Spinal cord (tissue), 10 donors: ENCODE results near the gene PTPN1. TPM values are rescaled to one million over a fixed set of nuclear protein-coding genes. Genes with fewer than 3 reads are reported as not detected.
A peak's percentile ranks its signal among the peaks of the same experiment; 100 is the strongest.

Experiments
- DNase-seq, 6 donors: peaks; one replicate each; pipeline versions ENCODE4 v3.0.0 to v3.0.0-alpha.2; 2013 to 2015; ENCODE audit warnings: low spot score in 6 of 6, low read depth in 4 of 6
- H3K27ac ChIP-seq: one replicate; pipeline ENCODE4 v1.5.1; 2013; ENCODE audit warnings: low read depth, low read length, control low read depth
- H3K27me3 ChIP-seq: one replicate; pipeline ENCODE4 v1.6.1; 2013; ENCODE audit warnings: low read length; ENCODE audit not compliant: control insufficient read depth, insufficient read depth
- H3K36me3 ChIP-seq: one replicate; pipeline ENCODE4 v1.6.1; 2013; ENCODE audit warnings: low read length; ENCODE audit not compliant: control insufficient read depth, insufficient read depth
- H3K4me1 ChIP-seq: one replicate; pipeline ENCODE4 v1.6.1; 2013; ENCODE audit warnings: low read length; ENCODE audit not compliant: control insufficient read depth, insufficient read depth
- H3K4me3 ChIP-seq: one replicate; pipeline ENCODE4 v1.5.1; 2013; ENCODE audit warnings: low read depth, low read length, control low read depth
- H3K9me3 ChIP-seq: one replicate; pipeline ENCODE4 v1.6.1; 2013; ENCODE audit warnings: low read length; ENCODE audit not compliant: control insufficient read depth, insufficient read depth
- WGBS: methylation state at CpG from one replicate; pipeline ENCODE4 v1.1.5; 2013; ENCODE audit warnings: missing lambda C conversion rate; ENCODE audit not compliant: insufficient coverage; 5-methylcytosine and 5-hydroxymethylcytosine counted together
- polyA plus RNA-seq, 2 donors: library from polyadenylated mRNA; unstranded; fragments of 120-200 nt; gene quantifications; one replicate each; pipeline ENCODE4 v1.2.1, GENCODE V29; 2013; ENCODE audit not compliant: insufficient read length in 2 of 2
- total RNA-seq, 2 donors: library from RNA; depleted of rRNA in 1 of 2; stranded (reverse); fragments of 120-200 nt in 1 of 2; fragments of >200 nt in 1 of 2; gene quantifications; one replicate each; pipeline versions ENCODE4 v1.2.3 to v1.2.4, GENCODE V29; 2013 to 2014
- donor health status: healthy.

Gene PTPN1
- total and polyA plus RNA-seq, 4 donors = 15.4 to 24.2 (median 22.7) TPM

- WGBS = 45% methylated on average over 18 of the region's 22 CpGs
- Histone ChIP-seq H3K4me3 (no peak overlapping the region), H3K27me3 (peaks cover 2% of the 10 kb centered on the region), H3K4me1 (no peaks in the 10 kb centered on the region), H3K36me3 (no peaks in the 10 kb centered on the region), H3K9me3 (no peaks in the 10 kb centered on the region), H3K27ac (no peak overlapping the region)
- DNase-seq = no peak
These were observed 31.8 kb upstream of the PTPN1 start for GRCh38 chr20:50478162-50478990.

- no peak for DNase-seq
- Histone ChIP-seq H3K27ac (no peak overlapping the region), H3K27me3 (peaks cover 2% of the 10 kb centered on the region), H3K4me3 (no peak overlapping the region), H3K36me3 (no peaks in the 10 kb centered on the region), H3K9me3 (peaks cover 2% of the 10 kb centered on the region), H3K4me1 (no peaks in the 10 kb centered on the region)
- WGBS = no CpG with 5 or more reads among the region's 3 CpGs
These were observed 28.4 kb upstream of the PTPN1 start for GRCh38 chr20:50481741-50482140.

- WGBS = no CpG with 5 or more reads among the region's 4 CpGs
- H3K27ac ChIP-seq = no peak overlapping the region
- peaks cover 2% of the 10 kb centered on the region for H3K27me3 ChIP-seq
These were observed 27.7 kb upstream of the PTPN1 start for GRCh38 chr20:50482396-50482981.

GRCh38 chr20:50484271-50484976 lies 25.8 kb upstream of the PTPN1 start:
- WGBS = 85% methylated on average over 3 of the region's 6 CpGs
- Histone ChIP-seq H3K4me3 (no peak overlapping the region), H3K36me3 (no peaks in the 10 kb centered on the region), H3K9me3 (peaks cover 2% of the 10 kb centered on the region), H3K4me1 (no peaks in the 10 kb centered on the region), H3K27ac (no peak overlapping the region), H3K27me3 (peaks cover 4% of the 10 kb centered on the region)
- DNase-seq = no peak

More at GRCh38 chr20:50482396-50482981, 27.7 kb upstream of the PTPN1 start:
- no peak overlapping the region for H3K4me3 ChIP-seq
- H3K9me3 ChIP-seq = peaks cover 2% of the 10 kb centered on the region
- no peaks in the 10 kb centered on the region for H3K36me3 ChIP-seq
- no peak for DNase-seq
- H3K4me1 ChIP-seq = no peaks in the 10 kb centered on the region

- H3K9me3 ChIP-seq = peaks cover 2% of the 10 kb centered on the region
- H3K36me3 ChIP-seq = no peaks in the 10 kb centered on the region
- H3K27ac ChIP-seq = no peak overlapping the region
- H3K4me3 ChIP-seq = no peak overlapping the region
- H3K27me3 ChIP-seq = peaks cover 2% of the 10 kb centered on the region
- no peaks in the 10 kb centered on the region for H3K4me1 ChIP-seq
- DNase-seq = no peak
- WGBS = 79% methylated on average over 3 of the region's 4 CpGs
These were observed 22.8 kb upstream of the PTPN1 start for GRCh38 chr20:50487397-50487796.

GRCh38 chr20:50488236-50488806 lies 21.9 kb upstream of the PTPN1 start:
- Histone ChIP-seq H3K27ac (no peak overlapping the region), H3K9me3 (peaks cover 2% of the 10 kb centered on the region), H3K4me3 (no peak overlapping the region), H3K4me1 (no peaks in the 10 kb centered on the region), H3K36me3 (no peaks in the 10 kb centered on the region), H3K27me3 (peaks cover 2% of the 10 kb centered on the region)
- 82% methylated on average over 7 of the region's 10 CpGs for WGBS
- DNase-seq = no peak

- DNase-seq = no peak
- Histone ChIP-seq H3K27ac (no peak overlapping the region), H3K4me1 (no peaks in the 10 kb centered on the region), H3K9me3 (no peaks in the 10 kb centered on the region), H3K36me3 (no peaks in the 10 kb centered on the region), H3K4me3 (no peak overlapping the region), H3K27me3 (peaks cover 2% of the 10 kb centered on the region)
- no CpG with 5 or more reads among the region's 1 CpG for WGBS
These were observed 19.0 kb upstream of the PTPN1 start for GRCh38 chr20:50491168-50491567.

- no peak overlapping the region for H3K27ac ChIP-seq
- 81% methylated on average over 3 of the region's 8 CpGs for WGBS
- peak in 1 of 6 donors; percentile 51 for DNase-seq
- no peaks in the 10 kb centered on the region for H3K4me1 ChIP-seq
- H3K36me3 ChIP-seq = no peaks in the 10 kb centered on the region
- H3K9me3 ChIP-seq = no peaks in the 10 kb centered on the region
- H3K4me3 ChIP-seq = no peak overlapping the region
- H3K27me3 ChIP-seq = peaks cover 2% of the 10 kb centered on the region
These were observed 18.1 kb upstream of the PTPN1 start for GRCh38 chr20:50491926-50492634.

- no peak overlapping the region for H3K4me3 ChIP-seq
- H3K4me1 ChIP-seq = no peaks in the 10 kb centered on the region
- H3K36me3 ChIP-seq = no peaks in the 10 kb centered on the region
- no peak for DNase-seq
- H3K27me3 ChIP-seq = no peaks in the 10 kb centered on the region
- H3K27ac ChIP-seq = no peak overlapping the region
- no peaks in the 10 kb centered on the region for H3K9me3 ChIP-seq
- 82% methylated on average over 4 of the region's 5 CpGs for WGBS
These were observed 16.3 kb upstream of the PTPN1 start for GRCh38 chr20:50493881-50494253.
